ENCODE results near the gene SLC7A6.

SLC7A6 gene

GRCh38 chr16:68264128-68265077 lies at the start of gene SLC7A6:
SLC7A6 (plus strand) TSS chr16:68264526; CDS start chr16:68274727, 10,201 bp downstream.
- DNase-seq: peak; percentile 85

GRCh38 chr16:68214726-68215125 lies 49.6 kb upstream of the SLC7A6 start:
- DNase-seq: no peak

GRCh38 chr16:68215302-68215701 lies 49.0 kb upstream of the SLC7A6 start:
- DNase-seq: no peak

GRCh38 chr16:68216240-68216639 lies 48.1 kb upstream of the SLC7A6 start:
- no peak for DNase-seq

- DNase-seq: no peak
These were observed 46.8 kb upstream of the SLC7A6 start for GRCh38 chr16:68217506-68217905.

DNA sequence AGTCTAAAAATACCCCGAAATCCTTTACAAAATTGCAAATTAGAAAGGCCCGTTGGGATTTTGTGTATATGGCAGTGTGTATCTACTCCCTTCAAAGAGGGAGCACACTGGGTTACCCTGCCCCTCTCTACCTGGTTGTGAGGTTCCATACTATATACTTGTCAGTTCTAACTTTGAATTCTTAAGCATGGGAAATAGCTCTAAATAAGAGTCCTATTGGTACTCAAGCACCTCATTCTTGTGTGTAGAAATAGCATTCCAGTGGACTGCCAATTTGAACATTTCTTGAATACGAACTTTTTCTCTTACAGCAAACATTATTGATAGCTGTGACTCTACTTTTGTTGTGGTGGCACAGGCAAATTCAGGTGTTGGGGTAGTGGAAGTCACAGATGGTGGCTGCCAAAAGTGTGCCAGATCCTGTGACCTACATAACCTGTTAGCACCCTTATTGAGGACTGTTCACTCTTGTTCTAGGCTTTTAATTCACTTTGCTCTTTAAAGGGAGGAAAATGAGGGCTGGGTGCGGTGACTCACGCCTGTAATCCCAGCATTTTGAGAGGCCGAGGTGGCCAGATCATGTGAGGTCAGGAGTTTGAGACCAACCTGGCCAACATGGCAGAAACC lies 44.5 kb upstream of the SLC7A6 start:
- DNase-seq: no peak

GRCh38 chr16:68223072-68223471 lies 41.3 kb upstream of the SLC7A6 start:
- DNase-seq: no peak

GRCh38 chr16:68226116-68226515 lies 38.2 kb upstream of the SLC7A6 start:
- DNase-seq: no peak

DNA sequence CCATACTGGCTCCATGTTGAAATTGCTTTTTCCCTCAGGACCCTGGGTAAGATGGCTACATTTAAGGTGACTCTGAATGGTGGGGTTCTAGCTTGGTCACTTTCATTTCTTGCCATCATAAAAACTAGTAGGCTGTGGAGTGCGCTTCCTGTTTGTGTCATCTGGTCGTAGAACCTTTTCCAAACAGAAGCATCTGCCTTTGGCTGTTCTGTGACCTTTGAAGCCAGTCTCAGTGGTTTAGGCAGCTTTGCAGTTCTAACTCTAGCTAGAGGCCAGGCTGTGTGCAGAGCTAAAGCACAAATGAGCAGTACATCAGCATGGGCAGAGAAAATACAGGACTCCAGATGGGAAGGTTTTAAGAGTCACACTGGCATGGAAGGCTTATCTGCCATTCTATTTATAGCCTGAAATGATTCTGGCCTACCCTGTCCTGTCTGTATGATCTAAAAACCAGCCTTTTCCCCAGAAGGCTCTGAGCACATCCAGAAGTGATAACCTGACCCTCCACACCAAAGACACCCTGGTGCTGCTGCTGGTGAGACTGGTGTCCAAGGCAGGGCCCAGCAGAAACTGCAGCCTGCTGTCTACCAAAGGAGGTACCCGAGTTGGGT lies 37.0 kb upstream of the SLC7A6 start:
- DNase-seq: no peak

- no peak for DNase-seq
These were observed 36.3 kb upstream of the SLC7A6 start for GRCh38 chr16:68227850-68228553.

- DNase-seq: no peak
These were observed 35.7 kb upstream of the SLC7A6 start for GRCh38 chr16:68228652-68229051.

GRCh38 chr16:68229431-68230175 lies 34.7 kb upstream of the SLC7A6 start:
- DNase-seq: peak; percentile 47

DNA sequence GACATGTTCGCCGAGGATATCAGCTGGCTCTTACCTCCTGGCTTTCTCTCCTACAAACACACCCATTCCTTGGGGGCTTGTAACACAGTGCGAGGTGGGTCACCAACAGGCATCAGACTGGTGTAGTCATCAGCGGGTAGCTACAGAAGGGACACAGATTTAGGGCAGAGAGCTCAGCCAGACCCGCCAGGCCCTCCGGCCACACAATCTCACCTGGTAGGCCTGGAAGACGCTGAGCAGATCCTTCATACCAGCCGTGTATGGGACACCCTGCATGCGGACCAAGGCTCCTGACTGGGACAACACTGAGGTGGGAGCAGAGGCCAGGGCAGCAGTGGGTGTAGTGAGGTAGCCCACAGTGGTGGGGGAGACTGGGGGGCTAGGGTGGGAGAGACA lies 34.2 kb upstream of the SLC7A6 start:
- DNase-seq: no peak

- DNase-seq: no peak
These were observed 33.4 kb upstream of the SLC7A6 start for GRCh38 chr16:68230956-68231355.

GRCh38 chr16:68231384-68232136 lies 32.8 kb upstream of the SLC7A6 start:
- DNase-seq: no peak

DNA sequence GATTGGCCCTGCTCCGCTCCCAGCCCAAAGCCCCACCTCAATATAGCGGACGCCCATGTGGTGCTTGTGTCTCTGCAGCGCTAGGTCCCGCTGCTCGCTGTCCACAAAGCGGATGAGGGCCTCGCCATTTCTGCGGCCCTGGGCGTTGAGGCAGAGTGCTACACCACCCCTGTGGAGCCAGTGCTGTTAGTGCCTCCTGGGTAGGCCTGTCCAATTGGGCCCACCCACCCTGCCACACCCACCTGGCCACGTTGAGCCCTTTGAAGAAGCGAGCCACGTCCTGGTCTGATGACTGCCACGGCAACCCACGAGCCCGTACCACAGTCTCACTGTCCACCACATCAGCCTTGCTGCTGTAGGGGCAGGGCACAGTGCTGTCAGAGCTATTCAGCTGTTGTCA lies 32.0 kb upstream of the SLC7A6 start:
- DNase-seq: no peak

GRCh38 chr16:68233085-68233834 lies 31.1 kb upstream of the SLC7A6 start:
- no peak for DNase-seq

- DNase-seq: no peak
These were observed 30.5 kb upstream of the SLC7A6 start for GRCh38 chr16:68233835-68234187.

DNA sequence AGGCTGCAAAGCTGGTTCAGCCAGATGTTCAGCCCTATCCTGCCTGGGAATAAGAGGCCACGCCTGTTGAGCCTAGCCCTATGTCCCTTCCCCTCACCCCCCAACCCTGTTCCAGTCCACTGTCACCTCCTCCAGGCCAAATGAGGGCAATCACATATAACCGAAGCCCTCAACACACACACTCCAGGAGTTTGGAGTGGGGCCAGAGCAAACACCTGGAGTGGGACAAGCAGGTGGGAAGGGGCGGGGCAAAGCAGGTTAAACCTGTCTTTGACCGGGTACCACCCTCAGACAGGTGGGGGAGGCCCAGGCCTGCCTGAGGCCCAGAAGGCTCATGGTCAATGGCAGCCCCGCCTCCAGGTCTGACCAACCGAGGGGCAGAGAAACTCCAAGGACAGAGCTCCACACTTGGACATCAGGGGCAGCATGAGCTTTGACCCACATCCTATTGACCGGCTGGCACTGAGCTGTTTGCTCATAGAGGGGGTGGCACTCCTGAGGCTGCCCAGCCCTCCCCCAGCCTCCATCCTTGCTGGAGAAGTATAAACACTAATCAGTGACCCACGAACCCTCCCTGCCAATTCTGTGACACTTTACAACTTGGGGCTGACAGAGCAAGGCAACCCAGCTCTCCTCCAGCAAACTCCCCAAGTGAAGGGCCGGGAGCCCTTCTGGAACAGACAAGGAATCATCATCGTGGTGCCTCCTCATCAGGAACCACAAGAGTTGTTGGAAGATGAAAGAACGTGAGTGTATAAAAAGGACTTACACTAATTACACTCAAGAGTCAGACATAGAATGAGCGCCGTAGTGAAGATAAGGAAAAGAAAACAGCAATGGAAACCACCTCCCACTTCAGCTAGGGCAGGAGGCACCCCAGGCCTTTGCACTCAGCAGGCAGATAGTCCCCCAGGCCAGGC lies 29.9 kb upstream of the SLC7A6 start:
- DNase-seq: no peak

Measured in stimulated activated CD4-positive, alpha-beta T cell treated with anti-CD3 and anti-CD28 coated beads, Interleukin-4, amount 100 ng/mL, for 24 hours (primary cell).